ENCODE data around the gene EDIL3.

DNA sequence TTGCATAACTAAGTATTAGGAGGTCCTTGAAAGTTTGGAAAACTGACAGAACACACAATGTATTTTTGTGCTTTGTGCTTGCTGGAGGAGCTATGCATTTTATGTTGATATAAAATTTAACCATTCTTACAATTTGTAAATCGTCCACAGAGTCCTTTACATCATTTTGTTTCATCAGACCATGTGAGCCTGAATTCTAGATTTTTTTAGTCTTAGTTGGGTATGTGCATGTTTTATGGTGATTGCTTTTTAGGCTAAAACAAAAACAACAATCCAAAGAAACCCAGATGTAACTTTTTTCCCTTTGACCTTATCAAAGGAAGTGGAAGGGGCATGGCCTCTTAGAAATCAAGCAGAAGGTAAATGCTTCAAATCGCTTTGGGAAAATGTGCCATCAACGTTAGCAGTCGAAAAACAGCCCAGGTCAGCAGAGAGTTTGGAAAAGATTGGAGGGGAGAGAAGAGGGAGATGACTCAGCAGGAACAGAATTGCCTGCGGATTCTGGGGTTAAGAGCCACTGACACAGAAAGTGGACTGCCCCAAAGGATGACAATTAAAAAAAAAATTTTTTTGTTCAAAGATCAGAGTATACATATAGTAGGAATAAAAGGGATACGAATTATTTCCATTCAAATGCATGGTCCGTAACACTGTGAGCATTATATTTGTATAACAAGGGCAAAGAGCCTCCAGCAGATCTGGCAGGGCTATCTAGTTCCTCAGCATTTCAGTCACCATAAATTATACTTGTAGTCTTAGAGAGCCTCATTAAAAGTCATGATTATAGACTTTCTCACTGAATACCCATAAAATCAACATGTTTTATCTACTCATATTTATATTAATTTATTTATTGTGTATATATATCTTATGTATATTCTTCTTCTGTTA is 410.5 kb downstream of the EDIL3 start:
- TF ChIP-seq, protein P1, sequence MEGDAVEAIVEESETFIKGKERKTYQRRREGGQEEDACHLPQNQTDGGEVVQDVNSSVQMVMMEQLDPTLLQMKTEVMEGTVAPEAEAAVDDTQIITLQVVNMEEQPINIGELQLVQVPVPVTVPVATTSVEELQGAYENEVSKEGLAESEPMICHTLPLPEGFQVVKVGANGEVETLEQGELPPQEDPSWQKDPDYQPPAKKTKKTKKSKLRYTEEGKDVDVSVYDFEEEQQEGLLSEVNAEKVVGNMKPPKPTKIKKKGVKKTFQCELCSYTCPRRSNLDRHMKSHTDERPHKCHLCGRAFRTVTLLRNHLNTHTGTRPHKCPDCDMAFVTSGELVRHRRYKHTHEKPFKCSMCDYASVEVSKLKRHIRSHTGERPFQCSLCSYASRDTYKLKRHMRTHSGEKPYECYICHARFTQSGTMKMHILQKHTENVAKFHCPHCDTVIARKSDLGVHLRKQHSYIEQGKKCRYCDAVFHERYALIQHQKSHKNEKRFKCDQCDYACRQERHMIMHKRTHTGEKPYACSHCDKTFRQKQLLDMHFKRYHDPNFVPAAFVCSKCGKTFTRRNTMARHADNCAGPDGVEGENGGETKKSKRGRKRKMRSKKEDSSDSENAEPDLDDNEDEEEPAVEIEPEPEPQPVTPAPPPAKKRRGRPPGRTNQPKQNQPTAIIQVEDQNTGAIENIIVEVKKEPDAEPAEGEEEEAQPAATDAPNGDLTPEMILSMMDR (IDR thresholded peaks at IDR 0.05), result no peak
- TF ChIP-seq POLR2A (IDR thresholded peaks at IDR 0.05), result no peak
- no peak for TF ChIP-seq POLR2AphosphoS5 (IDR thresholded peaks at IDR 0.05; ENCODE audit: insufficient read depth in 1 of 2, low read depth in 1 of 2)
